Measurements from ENCODE around the gene USP48.

The USP48 gene

GRCh38 chr1:21652101-21652936, 130.6 kb downstream of the USP48 start:
- no peak for DNase-seq (ENCODE audit: low read depth)

- DNase-seq (ENCODE audit: low read depth), result peak; percentile 35
Measured at GRCh38 chr1:21651214-21652042, 131.5 kb downstream of the USP48 start.

- no peak for DNase-seq (ENCODE audit: low read depth)
Measured at GRCh38 chr1:21650400-21650799, 132.5 kb downstream of the USP48 start.

- DNase-seq (ENCODE audit: low read depth), result no peak
Measured at GRCh38 chr1:21649315-21649714, 133.6 kb downstream of the USP48 start.

GRCh38 chr1:21648791-21649190, 134.2 kb downstream of the USP48 start:
- DNase-seq (ENCODE audit: low read depth), result no peak

- DNase-seq (ENCODE audit: low read depth), result no peak
Measured at GRCh38 chr1:21648352-21648730, 134.6 kb downstream of the USP48 start.

- no peak for DNase-seq (ENCODE audit: low read depth)
Measured at GRCh38 chr1:21647431-21648351, 135.3 kb downstream of the USP48 start.

GRCh38 chr1:21645550-21645949, 137.4 kb downstream of the USP48 start:
- DNase-seq (ENCODE audit: low read depth), result no peak

GRCh38 chr1:21644906-21645305, 138.0 kb downstream of the USP48 start:
- DNase-seq (ENCODE audit: low read depth), result no peak

- DNase-seq (ENCODE audit: low read depth), result no peak
Measured at GRCh38 chr1:21644348-21644747, 138.6 kb downstream of the USP48 start.

GRCh38 chr1:21643624-21644023, 139.3 kb downstream of the USP48 start:
- no peak for DNase-seq (ENCODE audit: low read depth)

GRCh38 chr1:21641967-21642739, 140.8 kb downstream of the USP48 start:
- DNase-seq (ENCODE audit: low read depth), result no peak

GRCh38 chr1:21641537-21641936, 141.4 kb downstream of the USP48 start:
- no peak for DNase-seq (ENCODE audit: low read depth)

- DNase-seq (ENCODE audit: low read depth), result no peak
Measured at GRCh38 chr1:21641076-21641475, 141.9 kb downstream of the USP48 start.

- DNase-seq (ENCODE audit: low read depth), result no peak
Measured at GRCh38 chr1:21640653-21641052, 142.3 kb downstream of the USP48 start.

- no peak for DNase-seq (ENCODE audit: low read depth)
Measured at GRCh38 chr1:21639594-21640041, 143.3 kb downstream of the USP48 start.

GRCh38 chr1:21638531-21639341, 144.2 kb downstream of the USP48 start:
- DNase-seq (ENCODE audit: low read depth), result no peak

GRCh38 chr1:21637514-21637913, 145.4 kb downstream of the USP48 start:
- DNase-seq (ENCODE audit: low read depth), result no peak

GRCh38 chr1:21636029-21636428, 146.9 kb downstream of the USP48 start:
- no peak for DNase-seq (ENCODE audit: low read depth)

- DNase-seq (ENCODE audit: low read depth), result no peak
Measured at GRCh38 chr1:21634806-21635535, 148.0 kb downstream of the USP48 start.

All from activated T-cell treated with anti-CD3 and anti-CD28 coated beads for 24 hours (primary cell).